MM.1S (cell line): Measurements from ENCODE around the gene CHN1.

Source experiments
- CTCF ChIP-seq: fragments of 300-600 bp; sonication (generic); IDR thresholded peaks from 2 replicates; pipeline ENCODE4 v1.5.1; 2016; ENCODE audit warnings: antibody characterized with exemption, low read length, mixed read lengths
- EZH2 ChIP-seq: fragments of 300-600 bp; sonication (generic); optimal IDR thresholded peaks from 2 replicates; pipeline ENCODE3; 2017; ENCODE audit warnings: low read depth, mild to moderate bottlenecking, antibody characterized with exemption, low read length, mixed read lengths

DNA sequence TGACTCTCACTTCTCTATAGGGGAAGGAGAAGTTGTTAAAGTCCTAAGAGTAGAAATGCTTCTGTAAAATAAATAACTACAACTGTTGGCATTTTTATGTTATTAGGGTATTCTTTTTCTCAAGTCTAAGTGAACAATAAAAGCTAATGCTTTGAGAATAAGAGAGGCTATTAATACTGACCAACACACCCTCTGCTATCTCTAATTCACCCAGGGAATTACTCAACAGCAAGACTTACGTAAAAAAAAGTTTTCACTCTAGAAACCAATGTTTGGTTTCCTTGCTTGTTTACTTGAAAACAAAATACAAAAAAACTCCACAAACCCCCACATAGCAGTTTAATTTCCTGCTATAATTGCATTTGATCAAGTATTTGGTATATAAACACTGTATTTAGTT is 25.2 kb downstream of the CHN1 start:
- no peak for TF ChIP-seq EZH2
- no peak for TF ChIP-seq CTCF
